ENCODE measurements around the gene PDIA4.

PDIA4 gene

DNA sequence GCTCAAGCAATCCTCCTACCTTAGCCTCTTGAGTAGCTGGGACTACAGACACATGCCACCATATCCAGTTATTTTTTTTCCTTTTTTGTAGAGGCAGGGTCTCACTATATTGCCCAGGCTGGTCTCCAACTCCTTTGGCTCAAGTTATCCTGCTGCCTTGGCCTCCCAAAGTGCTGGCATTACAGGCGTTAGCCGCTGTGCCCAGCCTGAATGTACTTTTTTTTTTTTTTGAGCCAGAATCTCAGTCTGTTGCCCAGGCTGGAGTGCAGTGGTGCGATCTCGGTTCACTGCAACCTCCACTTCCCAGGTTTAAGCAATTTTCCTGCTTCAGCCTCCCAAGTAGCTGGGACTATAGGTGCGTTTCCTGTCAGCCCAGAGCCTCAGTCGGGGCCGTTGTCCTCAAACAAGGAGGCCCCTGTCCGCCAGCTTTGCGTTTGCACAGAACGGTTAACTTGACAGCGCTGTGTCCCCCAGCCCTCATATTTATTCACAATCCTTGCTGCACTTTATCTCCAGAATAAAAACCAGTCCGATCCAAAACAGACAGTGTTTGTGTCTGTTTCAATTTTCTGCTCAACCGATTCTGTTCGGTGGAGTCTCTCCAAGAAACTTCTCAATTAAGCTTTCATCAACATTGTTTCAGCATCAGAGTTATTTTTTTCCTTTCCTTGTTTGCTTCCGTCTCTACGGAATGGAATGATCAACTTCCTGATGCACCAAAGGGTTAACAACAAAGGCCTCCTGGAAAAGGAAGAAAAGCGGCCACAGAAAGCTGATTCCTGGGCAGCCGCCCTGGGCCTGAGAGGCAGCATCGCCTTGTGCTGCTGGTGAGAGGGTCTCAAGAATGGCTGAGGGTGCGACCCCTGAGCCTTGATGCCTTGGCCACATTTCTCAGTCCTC lies 64.5 kb downstream of the PDIA4 start:
- DNase-seq: peak; percentile 33

DNA sequence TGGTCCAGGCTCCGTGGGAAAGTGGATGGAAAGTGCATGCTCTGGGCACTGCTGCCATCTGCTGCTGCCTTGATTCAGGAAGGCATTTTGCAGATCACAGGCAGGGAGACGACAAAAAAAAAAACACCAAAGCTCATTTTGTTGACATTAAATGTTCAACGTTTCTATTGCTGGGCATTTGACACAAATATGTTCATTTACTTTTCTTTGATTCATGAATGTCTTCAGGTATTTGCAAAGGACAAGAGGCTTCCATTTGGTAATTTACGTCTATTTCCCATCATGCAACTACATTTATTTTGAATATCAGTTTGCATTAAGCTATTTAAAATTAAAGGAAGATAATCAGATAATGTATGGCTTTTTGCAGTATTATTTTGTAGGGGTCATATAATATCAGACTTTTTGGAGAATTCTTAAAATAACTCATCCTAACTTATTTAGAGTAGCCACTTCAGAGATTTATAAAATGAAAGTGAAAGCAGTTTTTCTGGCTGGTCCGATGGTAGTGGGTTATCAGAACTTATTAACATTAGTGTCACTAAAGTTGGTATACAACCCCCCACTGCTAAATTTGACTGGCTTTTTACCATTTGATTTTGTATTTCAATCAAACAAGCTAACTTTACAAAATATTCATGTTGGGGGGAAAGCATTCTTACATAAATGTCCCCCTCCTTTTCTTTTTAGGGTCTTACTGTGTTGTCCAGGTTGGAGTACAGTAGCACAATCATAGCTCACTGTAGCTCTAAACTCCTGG lies 65.3 kb downstream of the PDIA4 start:
- DNase-seq: peak; percentile 84

DNA sequence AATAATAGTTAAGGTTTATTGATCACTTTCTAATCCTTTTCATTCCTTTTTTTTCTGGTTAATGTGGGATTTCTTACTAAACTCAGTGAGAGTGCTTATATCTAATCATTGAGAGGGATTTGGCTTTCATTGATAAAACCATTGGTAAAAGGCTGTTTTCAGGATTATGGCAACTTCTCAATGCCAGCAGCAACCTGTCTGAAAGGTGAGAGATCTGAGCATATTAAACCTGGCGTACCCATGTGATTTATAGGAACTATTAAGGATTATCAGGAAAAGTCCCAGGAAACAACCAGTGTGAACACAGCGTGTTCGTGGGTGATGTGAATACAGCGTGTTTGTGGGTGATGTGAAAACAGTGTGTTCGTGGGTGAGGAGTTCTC lies 65.9 kb downstream of the PDIA4 start:
- no peak for DNase-seq

DNA sequence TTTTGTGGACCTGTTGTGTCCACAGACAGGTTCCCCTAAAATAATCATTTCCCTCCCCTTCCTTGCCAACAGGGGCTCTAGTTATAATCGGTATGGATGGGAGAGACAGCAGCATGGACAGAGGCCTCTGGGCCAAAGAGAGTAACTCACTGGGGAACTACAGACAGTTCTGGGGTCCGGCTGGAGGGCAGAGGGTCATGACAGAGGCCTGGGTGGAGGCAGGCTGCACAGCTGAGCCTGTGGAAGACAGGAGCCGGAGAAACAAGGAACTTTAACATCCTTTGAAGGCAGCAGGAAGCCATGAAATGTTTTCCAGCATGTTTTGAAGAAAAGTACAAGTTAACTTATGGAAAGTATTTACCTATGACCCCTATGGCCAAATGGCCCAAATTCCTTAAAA lies 68.6 kb downstream of the PDIA4 start:
- DNase-seq: no peak

DNA sequence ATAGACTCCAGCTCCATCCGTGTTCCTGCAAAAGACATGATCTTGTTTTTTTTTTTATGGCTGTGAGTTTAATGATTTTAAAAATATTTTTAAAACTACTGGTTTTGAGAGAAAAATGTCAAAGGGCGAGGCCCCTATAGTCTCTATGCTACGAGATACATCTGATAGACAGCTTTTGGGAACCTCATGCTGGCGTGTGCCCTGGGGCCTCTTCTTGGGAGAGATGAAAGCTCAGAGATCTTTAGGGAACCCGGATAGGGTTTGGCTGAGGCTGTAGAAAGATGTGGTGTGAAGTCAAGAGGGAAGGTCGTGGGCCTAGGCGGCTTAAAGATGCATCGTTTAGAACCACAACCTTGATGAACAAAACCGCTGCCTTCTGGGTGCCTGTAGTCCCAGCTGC lies 70.2 kb downstream of the PDIA4 start:
- DNase-seq: no peak

DNA sequence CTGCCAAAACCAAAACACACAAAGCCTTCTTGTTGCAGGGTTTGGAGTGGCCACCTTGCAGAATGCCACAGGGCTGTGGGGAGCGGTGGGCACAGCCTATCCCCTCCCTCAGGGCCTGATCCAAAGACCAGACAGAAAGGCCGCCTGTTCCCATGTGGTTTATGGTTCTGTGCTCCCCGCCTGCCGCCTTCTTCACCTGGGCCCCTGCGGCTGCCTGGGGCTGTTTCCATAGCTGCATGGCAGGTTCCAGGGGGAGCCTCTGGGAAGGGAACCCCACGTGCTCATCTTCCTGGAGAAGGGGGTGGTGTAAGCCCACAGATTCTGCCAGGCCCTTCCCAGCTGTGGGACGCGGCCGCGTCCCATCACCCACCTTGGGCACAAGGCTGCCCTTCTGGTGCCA lies 73.5 kb downstream of the PDIA4 start:
- DNase-seq: no peak

DNA sequence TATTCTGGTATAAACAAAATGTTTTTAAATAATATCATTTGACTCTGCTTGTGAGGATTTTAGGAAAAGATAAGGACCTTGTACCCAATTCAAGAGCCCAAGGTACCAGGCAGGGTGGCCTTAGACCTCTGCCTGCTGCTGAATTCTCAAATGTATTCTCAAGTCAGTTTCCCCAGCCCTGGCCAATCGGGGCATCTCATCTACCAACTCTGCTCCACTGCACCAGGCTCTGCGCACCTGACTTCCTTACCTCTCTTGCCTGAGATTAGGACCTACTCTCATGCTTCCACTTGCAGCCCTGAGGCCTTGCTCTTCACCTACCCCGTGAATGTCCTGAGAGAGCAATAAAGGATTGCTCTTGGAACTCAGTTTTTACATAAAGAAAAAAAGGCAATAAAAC lies 74.6 kb downstream of the PDIA4 start:
- DNase-seq: no peak

Data from right hindlimb (tissue), 1 donor.